H9 (cell line): ENCODE results near the gene RANBP17. TPM values are rescaled to one million over a fixed set of nuclear protein-coding genes. Genes with fewer than 3 reads are reported as not detected.

ENCODE experiments used
- DNase-seq: peaks from one replicate; pipeline ENCODE4 v3.0.0-alpha.2; 2017
- H2AFZ ChIP-seq: one replicate; pipeline ENCODE4 v1.6.1; 2013; ENCODE audit warnings: mild to moderate bottlenecking, low read length, control low read depth, moderate library complexity
- H2AK5ac ChIP-seq: 2 replicates; pipeline ENCODE4 v1.6.1; 2013; ENCODE audit warnings: low read length, control low read depth, mixed read lengths; ENCODE audit not compliant: insufficient read length
- H2BK120ac ChIP-seq: one replicate; pipeline ENCODE4 v1.6.1; 2013; ENCODE audit warnings: low read depth, mild to moderate bottlenecking, low read length, control low read depth, inconsistent platforms; ENCODE audit not compliant: poor library complexity, severe bottlenecking
- H2BK12ac ChIP-seq: 2 replicates; pipeline ENCODE4 v1.6.1; 2013; ENCODE audit warnings: low read length, control low read depth, mixed read lengths, low read depth; ENCODE audit not compliant: insufficient read length
- H2BK15ac ChIP-seq: 2 replicates; pipeline ENCODE4 v1.6.1; 2013; ENCODE audit warnings: low read depth, low read length, control low read depth
- H2BK20ac ChIP-seq: one replicate; pipeline ENCODE4 v1.6.1; 2013; ENCODE audit warnings: low read depth, mild to moderate bottlenecking, low read length, control low read depth, inconsistent platforms; ENCODE audit not compliant: poor library complexity, severe bottlenecking
- H2BK5ac ChIP-seq: 2 replicates; pipeline ENCODE4 v1.6.1; 2013; ENCODE audit warnings: low read length, control low read depth, mixed read lengths; ENCODE audit not compliant: insufficient read length
- H3K14ac ChIP-seq: 2 replicates; pipeline ENCODE4 v1.6.1; 2013; ENCODE audit warnings: low read length, control low read depth; ENCODE audit not compliant: insufficient read depth
- H3K18ac ChIP-seq: 2 replicates; pipeline ENCODE4 v1.6.1; 2013; ENCODE audit warnings: low read depth, mild to moderate bottlenecking, mixed read lengths, low read length, control low read depth; ENCODE audit not compliant: insufficient read length
- H3K23ac ChIP-seq: 2 replicates; pipeline ENCODE4 v1.6.1; 2013; ENCODE audit warnings: low read length, control low read depth, mixed read lengths, low read depth; ENCODE audit not compliant: insufficient read length
- H3K23me2 ChIP-seq: 2 replicates; pipeline ENCODE4 v1.6.1; 2013; ENCODE audit warnings: low read depth, mild to moderate bottlenecking, mixed read lengths, low read length, control low read depth; ENCODE audit not compliant: insufficient read length, poor library complexity, severe bottlenecking
- H3K27ac ChIP-seq: 2 replicates; pipeline ENCODE4 v1.5.1; 2013; ENCODE audit warnings: low read length, control low read depth, mixed read lengths, low read depth; ENCODE audit not compliant: insufficient read length
- H3K27me3 ChIP-seq: 2 replicates; pipeline ENCODE4 v1.6.1; 2013; ENCODE audit warnings: low read length, control low read depth, inconsistent platforms; ENCODE audit not compliant: insufficient read depth
- H3K4ac ChIP-seq: 2 replicates; pipeline ENCODE4 v1.6.1; 2013; ENCODE audit warnings: low read depth, mild to moderate bottlenecking, control low read depth, inconsistent platforms, low read length, moderate library complexity
- H3K4me1 ChIP-seq: 2 replicates; pipeline ENCODE4 v1.6.1; 2013; ENCODE audit warnings: low read length, control low read depth, inconsistent platforms; ENCODE audit not compliant: insufficient read depth
- H3K4me2 ChIP-seq: 2 replicates; pipeline ENCODE4 v1.6.1; 2013; ENCODE audit warnings: low read length, control low read depth, mixed read lengths; ENCODE audit not compliant: insufficient read length, insufficient read depth
- H3K56ac ChIP-seq: 2 replicates; pipeline ENCODE4 v1.6.1; 2013; ENCODE audit warnings: low read depth, mild to moderate bottlenecking, mixed read lengths, low read length, control low read depth; ENCODE audit not compliant: insufficient read length
- H3K79me1 ChIP-seq: 2 replicates; pipeline ENCODE4 v1.6.1; 2013; ENCODE audit warnings: low read depth, mild to moderate bottlenecking, moderate library complexity, low read length, control low read depth, inconsistent platforms; ENCODE audit not compliant: insufficient read depth, poor library complexity, severe bottlenecking
- H3K79me2 ChIP-seq: 2 replicates; pipeline ENCODE4 v1.6.1; 2013; ENCODE audit warnings: low read length, control low read depth, inconsistent platforms; ENCODE audit not compliant: insufficient read depth
- H3K9ac ChIP-seq: 2 replicates; pipeline ENCODE4 v1.6.1; 2013; ENCODE audit warnings: low read length, control low read depth, mixed read lengths; ENCODE audit not compliant: insufficient read length; ENCODE audit errors: extremely low read depth
- H3K9me3 ChIP-seq: one replicate; pipeline ENCODE4 v1.6.1; 2013; ENCODE audit warnings: low read depth, low read length, inconsistent platforms; ENCODE audit not compliant: control insufficient read depth
- H3T11ph ChIP-seq: one replicate; pipeline ENCODE4 v1.6.1; 2013; ENCODE audit warnings: mild to moderate bottlenecking, low read length, control low read depth, inconsistent platforms
- H4K20me1 ChIP-seq: one replicate; pipeline ENCODE4 v1.6.1; 2013; ENCODE audit not compliant: control insufficient read depth, insufficient read length, insufficient read depth
- H4K5ac ChIP-seq: 2 replicates; pipeline ENCODE4 v1.6.1; 2013; ENCODE audit warnings: low read depth, mild to moderate bottlenecking, mixed read lengths, low read length, control low read depth; ENCODE audit not compliant: insufficient read length
- H4K8ac ChIP-seq: replicated peaks from 2 replicates; pipeline ENCODE4 v1.6.1; 2013; ENCODE audit warnings: low read length, control low read depth, mixed read lengths, low read depth; ENCODE audit not compliant: insufficient read length
- H4K91ac ChIP-seq: 2 replicates; pipeline ENCODE4 v1.6.1; 2013; ENCODE audit warnings: low read depth, mild to moderate bottlenecking, moderate library complexity, mixed read lengths, low read length, control low read depth; ENCODE audit not compliant: insufficient read length
- H3K27ac Mint-ChIP-seq, 3 experiments: 2 replicates in 2 of 3; 3 replicates in 1 of 3; pipeline ENCODE4 v1.8.0; 2020 to 2021; ENCODE audit warnings: mixed read lengths in 3 of 3, mild to moderate bottlenecking in 1 of 3, moderate library complexity in 1 of 3
- H3K27me3 Mint-ChIP-seq: 2 replicates; pipeline ENCODE4 v1.8.0; 2021; ENCODE audit warnings: low read depth, mild to moderate bottlenecking, moderate library complexity, mixed read lengths
- H3K36me3 Mint-ChIP-seq, 3 experiments: 2 replicates in 2 of 3; 3 replicates in 1 of 3; pipeline ENCODE4 v1.8.0; 2020 to 2021; ENCODE audit warnings: low read depth in 3 of 3, mixed read lengths in 3 of 3; ENCODE audit not compliant: insufficient read depth in 1 of 3
- H3K4me1 Mint-ChIP-seq, 2 experiments: 2 replicates each; pipeline ENCODE4 v1.8.0; 2020; ENCODE audit warnings: mixed read lengths in 2 of 2
- H3K4me3 Mint-ChIP-seq, 2 experiments: 2 replicates in 1 of 2; 3 replicates in 1 of 2; pipeline ENCODE4 v1.8.0; 2020 to 2021; ENCODE audit warnings: mild to moderate bottlenecking in 2 of 2, mixed read lengths in 2 of 2, moderate library complexity in 1 of 2
- H3K9me3 Mint-ChIP-seq, 2 experiments: 2 replicates in 1 of 2; 3 replicates in 1 of 2; pipeline ENCODE4 v1.8.0; 2020; ENCODE audit warnings: mild to moderate bottlenecking in 2 of 2, mixed read lengths in 2 of 2, moderate library complexity in 1 of 2
- WGBS: extraction: QIAGEN DNeasy Blood & Tissue Kit; methylation state at CpG from one replicate; pipeline ENCODE4 v1.1.7; 2013; ENCODE audit warnings: missing lambda C conversion rate, low lambda C conversion rate, mixed read lengths; ENCODE audit not compliant: insufficient read length; ENCODE audit errors: extremely low coverage; 5-methylcytosine and 5-hydroxymethylcytosine counted together
- total RNA-seq: library from RNA; stranded (reverse); gene quantifications from 2 replicates; pipeline ENCODE4 v1.2.1, GENCODE V29; 2021
- TF ChIP-seq, protein P1 (sequence below): fragments of 200-600 bp; sonication (generic); conservative IDR thresholded peaks from 3 replicates; pipeline ENCODE4 v1.8.0; 2021; ENCODE audit warnings: antibody characterized with exemption, mild to moderate bottlenecking

The RANBP17 gene
- total RNA-seq, 1 experiment from 2014 or later: 16.5 TPM

DNA sequence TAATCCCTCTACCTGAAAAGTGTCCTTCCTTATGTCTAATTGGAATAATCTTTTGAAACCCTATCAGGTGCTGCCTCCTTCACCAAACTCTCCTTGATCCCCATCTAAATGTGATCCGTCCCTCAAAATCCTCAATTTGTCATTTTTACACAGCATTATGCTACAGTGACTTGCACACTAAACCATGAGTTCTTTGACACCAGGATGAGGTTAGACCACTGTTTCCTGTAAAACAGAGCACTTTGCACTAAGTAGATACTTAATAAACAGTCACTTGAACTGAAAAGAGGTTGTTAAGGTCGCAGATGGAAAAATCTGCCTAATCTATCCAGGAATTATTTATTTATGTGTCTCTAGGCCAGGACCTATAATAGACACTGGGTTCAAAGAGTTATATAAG, 403.0 kb downstream of the RANBP17 start:
- H3K4me1 Mint-ChIP-seq: no peaks in the 10 kb centered on the region

More for the DNA sequence above, 403.0 kb downstream of the RANBP17 start:
- Histone ChIP-seq H3K56ac (no peak overlapping the region), H2BK5ac (no peak overlapping the region), H3K4me2 (no peak overlapping the region), H3K23me2 (no peaks in the 10 kb centered on the region), H3K23ac (no peak overlapping the region), H4K8ac (no peak overlapping the region), H3K79me2 (no peaks in the 10 kb centered on the region), H2BK15ac (no peak overlapping the region), H3K27ac (no peak overlapping the region), H2AK5ac (no peak overlapping the region), H2BK12ac (no peak overlapping the region), H2BK120ac (no peak overlapping the region), H3K18ac (no peak overlapping the region), H2AFZ (no peak overlapping the region), H4K91ac (no peak overlapping the region), H3T11ph (no peak overlapping the region), H3K4ac (no peak overlapping the region), H2BK20ac (no peak overlapping the region), H3K4me1 (no peaks in the 10 kb centered on the region), H4K5ac (no peak overlapping the region), H4K20me1 (no peaks in the 10 kb centered on the region), H3K9me3 (no peaks in the 10 kb centered on the region), H3K79me1 (no peaks in the 10 kb centered on the region), H3K27me3 (no peaks in the 10 kb centered on the region), H3K9ac (no peak overlapping the region), H3K14ac (no peak overlapping the region)
- no peak for DNase-seq
- no peak overlapping the region for H3K27ac Mint-ChIP-seq
- WGBS: no CpG with 5 or more reads among the region's 2 CpGs
- H3K9me3 Mint-ChIP-seq: no peaks in the 10 kb centered on the region
- H3K36me3 Mint-ChIP-seq: no peaks in the 10 kb centered on the region
- no peaks in the 10 kb centered on the region for H3K27me3 Mint-ChIP-seq
- TF ChIP-seq, protein P1, sequence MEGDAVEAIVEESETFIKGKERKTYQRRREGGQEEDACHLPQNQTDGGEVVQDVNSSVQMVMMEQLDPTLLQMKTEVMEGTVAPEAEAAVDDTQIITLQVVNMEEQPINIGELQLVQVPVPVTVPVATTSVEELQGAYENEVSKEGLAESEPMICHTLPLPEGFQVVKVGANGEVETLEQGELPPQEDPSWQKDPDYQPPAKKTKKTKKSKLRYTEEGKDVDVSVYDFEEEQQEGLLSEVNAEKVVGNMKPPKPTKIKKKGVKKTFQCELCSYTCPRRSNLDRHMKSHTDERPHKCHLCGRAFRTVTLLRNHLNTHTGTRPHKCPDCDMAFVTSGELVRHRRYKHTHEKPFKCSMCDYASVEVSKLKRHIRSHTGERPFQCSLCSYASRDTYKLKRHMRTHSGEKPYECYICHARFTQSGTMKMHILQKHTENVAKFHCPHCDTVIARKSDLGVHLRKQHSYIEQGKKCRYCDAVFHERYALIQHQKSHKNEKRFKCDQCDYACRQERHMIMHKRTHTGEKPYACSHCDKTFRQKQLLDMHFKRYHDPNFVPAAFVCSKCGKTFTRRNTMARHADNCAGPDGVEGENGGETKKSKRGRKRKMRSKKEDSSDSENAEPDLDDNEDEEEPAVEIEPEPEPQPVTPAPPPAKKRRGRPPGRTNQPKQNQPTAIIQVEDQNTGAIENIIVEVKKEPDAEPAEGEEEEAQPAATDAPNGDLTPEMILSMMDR: no peak
- H3K4me3 Mint-ChIP-seq: no peak overlapping the region
